WERI-Rb-1 (cell line): ENCODE data around the gene SHROOM1.
"Not testable (repeated sequence)": the region's sequence is repeated elsewhere in the genome, so short reads cannot be mapped to it uniquely, and the experiment has no call there.

Experiments used
- DNase-seq: peaks from one replicate; pipeline ENCODE4 v3.0.0-alpha.2; 2020
- H3K27ac ChIP-seq: fragments of 250-450 bp; sonication (Bioruptor Pico); 2 replicates; pipeline ENCODE4 v1.5.1; 2020; ENCODE audit warnings: mild to moderate bottlenecking, moderate library complexity
- H3K27me3 ChIP-seq: fragments of 250-450 bp; sonication (Bioruptor Pico); 2 replicates; pipeline ENCODE4 v1.5.1; 2021; ENCODE audit warnings: mild to moderate bottlenecking, low read depth, moderate library complexity; ENCODE audit not compliant: insufficient read depth, severe bottlenecking
- H3K36me3 ChIP-seq: fragments of 250-450 bp; sonication (Bioruptor Pico); 2 replicates; pipeline ENCODE4 v1.5.1; 2020; ENCODE audit warnings: mild to moderate bottlenecking, moderate library complexity
- H3K4me3 ChIP-seq: 2 replicates; pipeline ENCODE4 v1.5.1; 2011; ENCODE audit warnings: low read depth, mild to moderate bottlenecking, control low read depth, low read length
- H3K9me3 ChIP-seq: fragments of 250-450 bp; sonication (Bioruptor Pico); 2 replicates; pipeline ENCODE4 v1.5.1; 2021; ENCODE audit warnings: mild to moderate bottlenecking, moderate library complexity; ENCODE audit not compliant: severe bottlenecking
- TF ChIP-seq, protein P1 (sequence below): IDR thresholded peaks from 2 replicates; pipeline ENCODE4 v1.5.1; 2011; ENCODE audit warnings: low read depth, mild to moderate bottlenecking, control low read depth, inconsistent platforms, low read length

Gene SHROOM1

DNA sequence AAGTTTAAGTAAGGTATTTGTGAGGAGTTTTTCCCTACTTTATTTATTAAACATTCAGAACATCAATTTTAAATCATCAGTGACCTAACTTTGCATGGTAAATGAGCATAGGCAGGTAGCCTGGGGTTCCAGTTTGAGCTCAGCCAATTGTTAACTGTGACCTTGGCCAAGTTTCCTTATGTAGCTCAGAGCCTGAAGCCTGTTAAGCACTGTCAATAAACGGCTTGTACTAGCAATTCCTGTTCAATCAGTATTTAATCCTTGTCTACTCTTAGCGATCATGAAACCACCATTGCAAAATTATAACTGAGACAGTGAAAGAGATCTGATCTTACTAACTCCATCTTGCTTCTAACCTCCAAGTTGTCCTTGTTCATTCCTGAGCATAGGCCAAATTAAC, 22.0 kb downstream of the SHROOM1 start:
- no peaks in the 10 kb centered on the region for H3K27me3 ChIP-seq
- H3K36me3 ChIP-seq: no peaks in the 10 kb centered on the region
- H3K4me3 ChIP-seq: no peak overlapping the region
- TF ChIP-seq, protein P1, sequence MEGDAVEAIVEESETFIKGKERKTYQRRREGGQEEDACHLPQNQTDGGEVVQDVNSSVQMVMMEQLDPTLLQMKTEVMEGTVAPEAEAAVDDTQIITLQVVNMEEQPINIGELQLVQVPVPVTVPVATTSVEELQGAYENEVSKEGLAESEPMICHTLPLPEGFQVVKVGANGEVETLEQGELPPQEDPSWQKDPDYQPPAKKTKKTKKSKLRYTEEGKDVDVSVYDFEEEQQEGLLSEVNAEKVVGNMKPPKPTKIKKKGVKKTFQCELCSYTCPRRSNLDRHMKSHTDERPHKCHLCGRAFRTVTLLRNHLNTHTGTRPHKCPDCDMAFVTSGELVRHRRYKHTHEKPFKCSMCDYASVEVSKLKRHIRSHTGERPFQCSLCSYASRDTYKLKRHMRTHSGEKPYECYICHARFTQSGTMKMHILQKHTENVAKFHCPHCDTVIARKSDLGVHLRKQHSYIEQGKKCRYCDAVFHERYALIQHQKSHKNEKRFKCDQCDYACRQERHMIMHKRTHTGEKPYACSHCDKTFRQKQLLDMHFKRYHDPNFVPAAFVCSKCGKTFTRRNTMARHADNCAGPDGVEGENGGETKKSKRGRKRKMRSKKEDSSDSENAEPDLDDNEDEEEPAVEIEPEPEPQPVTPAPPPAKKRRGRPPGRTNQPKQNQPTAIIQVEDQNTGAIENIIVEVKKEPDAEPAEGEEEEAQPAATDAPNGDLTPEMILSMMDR: no peak
- peaks cover 2% of the 10 kb centered on the region for H3K9me3 ChIP-seq
- H3K27ac ChIP-seq: no peak overlapping the region
- DNase-seq: no peak

DNA sequence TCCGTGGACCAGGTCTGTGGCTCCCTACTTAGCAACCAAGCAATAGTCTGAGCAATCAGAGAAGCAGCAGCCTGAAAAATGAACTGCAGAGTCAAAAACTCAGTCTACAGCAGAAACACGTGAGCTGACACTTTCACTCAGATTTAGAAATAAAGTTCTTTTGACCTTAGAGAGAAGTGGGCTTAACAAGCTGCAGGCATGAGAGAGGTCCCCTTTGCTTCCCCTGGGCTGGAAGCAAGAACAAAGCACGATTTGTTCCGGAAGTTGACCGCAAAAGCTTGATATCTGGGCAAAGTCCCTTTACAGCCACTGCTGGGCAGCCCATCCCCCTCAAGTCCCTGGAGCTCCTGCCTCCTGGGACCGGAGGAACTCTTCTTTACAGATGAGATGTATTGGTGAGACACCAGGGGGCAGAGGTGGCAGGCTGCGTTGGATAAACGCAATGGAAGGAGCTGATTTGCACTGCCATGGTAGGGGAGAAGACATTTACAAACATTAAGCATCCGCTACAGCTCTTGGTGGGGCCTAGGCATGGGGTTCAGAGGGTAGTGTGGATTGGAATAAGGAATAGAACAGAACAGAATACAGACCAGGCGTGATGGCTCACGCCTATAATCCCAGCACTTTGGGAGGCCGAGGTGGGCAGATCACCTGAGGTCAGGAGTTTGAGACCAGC, 23.1 kb downstream of the SHROOM1 start:
- peak; percentile 56 for DNase-seq
- H3K27ac ChIP-seq: no peak overlapping the region
- TF ChIP-seq, protein P1: peak; percentile 49

DNA sequence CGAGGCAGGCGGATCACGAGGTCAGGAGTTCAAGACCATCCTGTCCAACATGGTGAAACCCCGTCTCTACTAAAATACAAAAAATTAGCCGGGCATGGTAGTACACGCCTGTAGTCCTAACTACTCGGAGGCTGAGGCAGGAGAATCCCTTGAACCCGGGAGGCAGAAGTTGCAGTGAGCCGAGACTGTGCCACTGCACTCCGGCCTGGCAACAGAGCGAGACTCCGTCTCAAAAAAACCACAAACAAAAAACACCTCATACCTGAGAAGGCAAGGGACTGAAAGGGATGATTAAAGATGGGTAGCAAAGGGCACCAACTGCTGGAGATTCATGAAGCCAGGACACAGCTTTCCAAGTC, 23.7 kb downstream of the SHROOM1 start:
- H3K27ac ChIP-seq, H3K27me3 ChIP-seq, DNase-seq, H3K36me3 ChIP-seq, H3K9me3 ChIP-seq, H3K4me3 ChIP-seq: not testable (repeated sequence)

More for the DNA sequence above, 23.1 kb downstream of the SHROOM1 start:
- H3K4me3 ChIP-seq: no peak overlapping the region
- peaks cover 2% of the 10 kb centered on the region for H3K9me3 ChIP-seq
- H3K36me3 ChIP-seq: no peaks in the 10 kb centered on the region
- H3K27me3 ChIP-seq: no peaks in the 10 kb centered on the region

DNA sequence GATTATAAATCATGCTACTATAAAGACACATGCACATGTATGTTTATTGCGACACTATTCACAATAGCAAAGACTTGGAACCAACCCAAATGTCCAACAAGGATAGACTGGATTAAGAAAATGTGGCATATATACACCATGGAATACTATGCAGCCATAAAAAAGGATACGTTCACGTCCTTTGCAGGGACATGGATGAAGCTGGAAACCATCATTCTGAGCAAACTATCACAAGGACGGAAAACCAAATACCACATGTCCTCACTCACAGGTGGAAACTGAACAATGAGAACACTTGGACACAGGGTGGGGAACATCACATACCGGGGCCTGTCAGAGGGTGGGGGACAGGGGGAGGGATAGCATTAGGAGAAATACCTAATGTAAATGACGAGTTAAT, 24.6 kb downstream of the SHROOM1 start:
- DNase-seq, H3K27ac ChIP-seq, H3K9me3 ChIP-seq, H3K27me3 ChIP-seq, H3K36me3 ChIP-seq, H3K4me3 ChIP-seq: not testable (repeated sequence)

DNA sequence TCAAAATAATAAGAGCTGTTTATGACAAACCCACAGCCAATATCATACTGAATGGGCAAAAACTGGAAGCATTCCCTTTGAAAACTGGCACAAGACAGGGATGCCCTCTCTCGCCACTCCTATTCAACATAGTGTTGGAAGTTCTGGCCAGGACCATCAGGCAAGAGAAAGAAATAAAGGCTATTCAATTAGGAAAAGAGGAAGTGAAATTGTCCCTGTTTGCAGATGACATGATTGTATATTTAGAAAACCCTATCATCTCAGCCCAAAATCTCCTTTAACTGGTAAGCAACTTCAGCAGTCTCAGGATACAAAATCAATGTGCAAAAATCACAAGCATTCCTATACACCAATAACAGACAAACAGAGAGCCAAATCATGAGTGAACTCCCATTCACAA, 26.2 kb downstream of the SHROOM1 start:
- not testable (repeated sequence) for H3K9me3 ChIP-seq, H3K36me3 ChIP-seq, DNase-seq, H3K27ac ChIP-seq, H3K4me3 ChIP-seq, H3K27me3 ChIP-seq

DNA sequence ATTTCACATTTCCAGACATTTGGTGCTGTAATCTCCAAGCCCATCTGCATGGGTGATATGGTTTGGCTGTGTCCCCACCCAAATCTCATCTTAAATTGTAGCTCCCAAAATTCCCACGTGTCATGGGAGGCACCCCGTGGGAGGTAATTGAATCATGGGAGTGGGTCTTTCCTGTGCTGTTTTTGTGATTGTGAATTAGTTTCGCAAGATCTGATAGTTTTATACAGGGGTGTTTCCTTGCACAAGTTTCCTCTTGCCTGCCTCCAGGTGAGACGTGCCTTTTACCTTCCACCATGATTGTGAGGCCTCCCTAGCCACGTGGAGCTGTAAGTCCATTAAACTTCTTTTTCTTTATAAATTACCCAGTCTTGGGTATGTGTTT, 27.8 kb downstream of the SHROOM1 start:
- not testable (repeated sequence) for H3K4me3 ChIP-seq, H3K27me3 ChIP-seq, H3K36me3 ChIP-seq, H3K27ac ChIP-seq, DNase-seq, H3K9me3 ChIP-seq

DNA sequence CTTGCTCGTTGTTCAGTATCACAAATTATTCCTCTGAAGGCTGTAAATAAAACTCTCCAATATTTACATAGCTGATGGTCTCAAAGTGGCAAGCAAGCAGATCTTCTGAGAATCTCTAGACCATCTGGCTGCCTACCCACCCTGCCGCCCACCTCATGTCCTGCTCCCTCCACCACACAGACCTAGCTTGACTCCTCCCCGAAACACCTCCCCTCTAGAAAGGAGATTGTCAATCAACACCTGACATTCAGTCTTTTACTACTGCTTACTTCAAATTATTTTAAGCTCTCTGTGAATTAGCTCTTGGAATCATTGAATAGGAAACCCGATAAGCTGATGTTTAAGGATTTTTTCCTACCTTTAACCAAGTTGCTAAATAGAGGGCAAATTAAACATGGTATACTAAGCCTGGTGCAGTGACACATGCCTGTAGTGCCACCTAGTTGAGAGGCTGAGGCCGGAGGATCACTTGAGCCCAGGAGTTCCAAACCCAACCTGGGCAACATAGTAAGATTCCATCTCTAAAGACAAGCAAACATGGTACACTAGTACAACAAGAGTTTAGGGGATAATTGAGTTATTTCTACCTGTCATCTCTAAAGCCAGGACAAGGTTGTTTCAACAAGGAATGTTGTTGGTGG, 28.3 kb downstream of the SHROOM1 start:
- H3K27ac ChIP-seq: no peak overlapping the region
- H3K9me3 ChIP-seq: peaks cover 2% of the 10 kb centered on the region
- DNase-seq: no peak
- H3K27me3 ChIP-seq: no peaks in the 10 kb centered on the region
- H3K4me3 ChIP-seq: no peak overlapping the region
- TF ChIP-seq, protein P1: no peak
- no peaks in the 10 kb centered on the region for H3K36me3 ChIP-seq

DNA sequence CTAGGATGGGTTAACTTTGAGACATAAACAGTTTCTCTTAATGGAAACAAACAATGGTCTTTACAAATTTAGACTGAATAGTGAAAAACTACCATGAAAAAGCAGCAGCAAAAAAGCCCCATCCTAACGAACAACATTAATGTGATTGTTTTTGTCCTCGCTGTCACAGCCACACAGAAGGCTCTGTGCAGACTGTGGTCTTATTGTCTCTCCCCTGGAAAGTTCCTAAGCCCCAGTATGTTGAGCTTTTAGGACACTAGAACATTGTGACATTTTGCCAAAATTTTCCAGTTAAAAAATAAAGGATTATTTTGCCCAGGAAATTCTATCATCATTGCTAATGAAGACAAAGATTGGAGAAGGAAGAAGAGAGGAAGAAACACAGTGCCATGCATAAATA, 29.9 kb downstream of the SHROOM1 start:
- H3K27me3 ChIP-seq: no peaks in the 10 kb centered on the region
- H3K36me3 ChIP-seq: no peaks in the 10 kb centered on the region
- DNase-seq: no peak
- TF ChIP-seq, protein P1: no peak
- H3K9me3 ChIP-seq: peaks cover 2% of the 10 kb centered on the region
- no peak overlapping the region for H3K4me3 ChIP-seq
- H3K27ac ChIP-seq: no peak overlapping the region
